Thyroid gland (tissue), 4 donors: ENCODE data around the gene MON1A.

ENCODE experiments used
- POLR2A ChIP-seq, 2 donors: fragments of 450-650 bp; IDR thresholded peaks; one replicate each; pipeline ENCODE4 v1.6.1; 2017; ENCODE audit warnings: antibody characterized with exemption in 2 of 2, mild to moderate bottlenecking in 2 of 2, moderate library complexity in 1 of 2
- TF ChIP-seq, protein P1 (sequence below), 6 experiments: fragments of 200-600 bp in 3 of 6; fragments of 450-650 bp in 3 of 6; sonication (generic) in 3 of 6; IDR thresholded peaks; one replicate each; pipeline ENCODE4 v1.5.1; 2016 to 2019; ENCODE audit warnings: antibody characterized with exemption in 6 of 6, mild to moderate bottlenecking in 2 of 6, inconsistent platforms in 1 of 6, moderate library complexity in 1 of 6

DNA sequence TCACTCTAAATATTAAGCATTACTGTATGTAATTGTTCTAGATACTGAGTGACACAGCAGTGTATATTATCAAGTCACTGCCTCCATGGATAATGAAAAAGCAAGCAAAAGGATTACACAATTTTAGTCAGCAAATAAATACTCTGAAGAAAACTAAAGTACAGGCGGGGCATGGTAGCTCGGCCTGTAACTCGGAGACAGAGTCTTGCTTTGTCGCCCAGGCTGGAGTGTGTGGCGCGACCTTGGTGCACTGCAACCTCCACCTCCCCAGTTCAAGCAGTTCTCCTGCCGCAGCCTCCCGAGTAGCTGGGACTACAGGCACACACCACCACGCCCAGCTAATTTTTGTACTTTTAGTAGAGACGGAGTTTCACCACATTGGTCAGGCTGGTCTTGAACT, 43.0 kb upstream of the MON1A start:
- TF ChIP-seq, protein P1, sequence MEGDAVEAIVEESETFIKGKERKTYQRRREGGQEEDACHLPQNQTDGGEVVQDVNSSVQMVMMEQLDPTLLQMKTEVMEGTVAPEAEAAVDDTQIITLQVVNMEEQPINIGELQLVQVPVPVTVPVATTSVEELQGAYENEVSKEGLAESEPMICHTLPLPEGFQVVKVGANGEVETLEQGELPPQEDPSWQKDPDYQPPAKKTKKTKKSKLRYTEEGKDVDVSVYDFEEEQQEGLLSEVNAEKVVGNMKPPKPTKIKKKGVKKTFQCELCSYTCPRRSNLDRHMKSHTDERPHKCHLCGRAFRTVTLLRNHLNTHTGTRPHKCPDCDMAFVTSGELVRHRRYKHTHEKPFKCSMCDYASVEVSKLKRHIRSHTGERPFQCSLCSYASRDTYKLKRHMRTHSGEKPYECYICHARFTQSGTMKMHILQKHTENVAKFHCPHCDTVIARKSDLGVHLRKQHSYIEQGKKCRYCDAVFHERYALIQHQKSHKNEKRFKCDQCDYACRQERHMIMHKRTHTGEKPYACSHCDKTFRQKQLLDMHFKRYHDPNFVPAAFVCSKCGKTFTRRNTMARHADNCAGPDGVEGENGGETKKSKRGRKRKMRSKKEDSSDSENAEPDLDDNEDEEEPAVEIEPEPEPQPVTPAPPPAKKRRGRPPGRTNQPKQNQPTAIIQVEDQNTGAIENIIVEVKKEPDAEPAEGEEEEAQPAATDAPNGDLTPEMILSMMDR (IDR thresholded peaks at IDR 0.05) = no peak
- TF ChIP-seq POLR2A (IDR thresholded peaks at IDR 0.05) = no peak
